GM11168 (cell line): ENCODE data around the gene CIB4.
"Not testable (repeated sequence)": the region's sequence is repeated elsewhere in the genome, so short reads cannot be mapped to it uniquely, and the experiment has no call there.

Experiments used
- in situ Hi-C: fragments of 300-500 bp; cut with MboI; formaldehyde crosslinking; loops from one replicate; pipeline ENCODE4 v1.12.0; 2022; ENCODE audit warnings: low sequenced_read_pairs; ENCODE audit not compliant: unreplicated experiment

Gene CIB4

DNA sequence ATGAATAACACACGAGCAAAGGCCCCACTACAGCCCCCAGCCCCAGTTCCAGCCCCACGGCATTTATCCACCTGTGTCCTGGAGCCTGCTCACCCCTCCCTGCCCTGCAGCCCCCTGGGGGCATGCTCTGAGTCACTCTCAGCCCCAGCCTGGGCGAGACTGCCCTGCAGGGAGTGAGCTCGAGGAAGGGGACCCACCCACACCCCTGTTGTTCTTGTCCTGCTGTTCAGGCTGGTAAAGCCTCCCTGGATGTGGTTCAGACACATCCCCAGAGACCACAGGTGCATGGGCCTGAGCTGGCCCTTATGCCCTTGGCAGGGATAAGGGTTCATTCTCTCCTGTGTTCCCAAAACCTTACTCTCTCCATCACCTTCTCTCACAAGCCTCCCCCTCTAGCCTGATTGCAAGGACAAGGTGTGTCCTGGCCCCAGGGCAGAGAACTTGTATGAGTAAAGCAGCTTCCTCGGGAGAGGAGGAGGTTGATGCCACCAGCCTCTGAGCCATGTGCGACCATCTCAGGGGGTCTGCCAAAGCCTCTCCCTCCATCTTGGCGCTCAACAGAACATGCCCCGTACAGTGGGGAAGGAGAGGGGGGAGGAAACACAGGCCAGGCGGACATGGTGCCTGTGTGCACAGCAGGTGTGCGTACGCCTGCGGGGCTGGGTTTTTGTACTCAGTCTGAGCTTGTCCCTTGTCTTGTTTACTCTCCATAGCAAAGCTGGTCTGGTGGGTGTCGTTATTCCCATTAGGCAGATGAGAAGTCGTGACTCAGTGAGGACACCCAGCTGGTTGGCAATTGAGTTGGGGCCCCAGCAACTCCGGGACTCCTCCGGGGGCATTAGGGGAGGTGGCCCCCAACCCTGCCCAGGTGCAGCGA is 64.4 kb downstream of the CIB4 start:
- in situ Hi-C loops, result no loop called here

- in situ Hi-C loops, result no loop called here
Measured at GRCh38 chr2:26575836-26576564, 65.2 kb downstream of the CIB4 start.

- in situ Hi-C loops, result no loop called here
Measured at GRCh38 chr2:26574900-26575560, 66.1 kb downstream of the CIB4 start.

GRCh38 chr2:26574066-26574899 is 66.9 kb downstream of the CIB4 start:
- in situ Hi-C loops, result no loop called here

DNA sequence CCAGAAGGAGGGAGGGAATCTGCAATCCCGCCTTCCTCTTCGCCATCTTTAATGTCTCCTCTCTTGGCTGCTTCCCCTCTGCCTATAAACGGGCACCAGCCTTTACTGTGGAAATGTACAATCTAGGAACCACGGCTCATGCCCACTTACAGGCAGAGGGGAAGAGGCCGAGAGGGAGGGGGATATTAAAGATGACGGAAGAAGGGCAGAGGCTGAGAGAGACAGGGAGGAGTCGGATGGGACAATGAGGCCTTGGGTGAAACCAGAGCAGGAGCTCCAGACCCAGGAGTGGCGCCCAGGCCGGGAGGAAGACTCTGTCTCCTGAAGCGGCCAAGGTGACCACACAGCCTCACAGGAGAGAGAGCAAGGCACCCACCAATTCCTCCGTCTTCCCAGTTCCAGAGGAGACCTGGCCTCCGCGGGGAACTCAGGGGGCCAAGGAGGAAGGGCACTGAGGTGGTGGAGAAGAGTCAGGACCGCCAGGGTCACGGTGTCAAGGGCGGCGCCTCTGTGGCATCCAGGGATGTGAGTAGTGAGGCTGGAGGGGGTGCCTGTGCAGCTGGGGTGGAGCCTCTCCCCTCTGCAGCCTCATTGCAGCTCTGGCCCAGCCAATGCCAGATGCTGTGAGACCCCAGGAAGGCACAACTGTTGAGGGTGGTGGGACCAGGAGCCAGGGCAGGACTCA is 67.8 kb downstream of the CIB4 start:
- in situ Hi-C loops, result no loop called here

GRCh38 chr2:26572591-26572990 is 68.6 kb downstream of the CIB4 start:
- in situ Hi-C loops, result no loop called here

DNA sequence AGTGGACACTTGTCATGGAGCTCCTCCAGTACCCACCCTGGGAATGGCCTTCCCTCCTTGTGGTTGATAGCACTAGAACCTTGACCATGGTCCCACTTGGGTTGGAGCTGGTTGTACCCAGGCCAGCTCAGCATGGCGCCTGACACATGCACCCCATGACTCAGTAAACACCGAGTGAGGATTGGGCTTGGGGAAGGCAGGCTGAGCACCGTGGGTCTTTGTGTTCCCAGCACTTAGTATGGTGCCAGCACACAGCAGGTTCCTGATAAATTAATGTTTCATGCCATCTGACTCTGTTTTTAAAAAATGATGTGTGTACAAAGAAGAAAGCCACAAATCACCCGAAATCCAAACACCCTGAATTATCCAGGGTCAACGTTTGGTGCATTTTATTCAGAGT is 69.8 kb downstream of the CIB4 start:
- in situ Hi-C loops, result no loop called here

- in situ Hi-C loops, result no loop called here
Measured at GRCh38 chr2:26570083-26570430, 71.1 kb downstream of the CIB4 start.

DNA sequence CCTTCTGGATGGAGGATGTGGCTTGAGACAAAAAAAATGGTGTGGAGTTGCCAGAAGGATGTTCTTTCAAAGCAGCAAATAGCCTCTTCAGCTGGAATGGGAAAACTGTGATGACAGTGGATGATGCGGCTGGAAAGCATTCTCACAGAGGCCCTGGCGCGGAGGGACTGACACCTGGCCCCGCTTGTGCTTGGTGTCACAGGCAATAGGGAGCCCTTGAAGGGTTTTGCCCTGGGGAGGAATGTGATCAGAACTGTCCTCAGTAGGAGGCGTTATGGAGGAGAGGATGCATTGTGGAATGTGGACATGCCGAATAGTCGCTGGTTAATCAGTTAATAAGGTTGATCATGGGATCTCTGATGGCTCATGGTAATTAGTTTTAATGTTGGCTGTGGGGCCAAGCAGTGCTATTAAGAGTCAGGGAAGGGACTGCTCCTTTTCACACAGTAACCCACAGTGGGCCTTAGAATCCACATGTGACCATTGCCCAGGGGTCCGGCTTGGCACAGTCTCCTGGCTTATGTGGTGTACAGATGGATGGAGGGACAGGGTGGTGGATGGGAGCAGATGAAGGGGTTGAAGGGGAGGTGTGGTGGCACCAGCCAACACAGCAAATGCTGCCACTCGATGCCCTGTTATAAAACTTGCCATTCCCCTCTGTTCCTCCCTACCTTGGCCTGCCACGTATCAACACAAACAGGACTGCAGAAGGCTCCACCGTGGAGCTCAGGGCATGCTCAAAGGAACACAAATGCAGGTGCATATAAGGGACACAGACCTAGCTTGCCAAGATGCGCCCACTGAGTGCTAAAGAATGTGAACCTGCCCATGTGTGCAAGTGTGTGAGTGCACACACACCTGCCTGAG is 71.7 kb downstream of the CIB4 start:
- in situ Hi-C loops, result no loop called here

DNA sequence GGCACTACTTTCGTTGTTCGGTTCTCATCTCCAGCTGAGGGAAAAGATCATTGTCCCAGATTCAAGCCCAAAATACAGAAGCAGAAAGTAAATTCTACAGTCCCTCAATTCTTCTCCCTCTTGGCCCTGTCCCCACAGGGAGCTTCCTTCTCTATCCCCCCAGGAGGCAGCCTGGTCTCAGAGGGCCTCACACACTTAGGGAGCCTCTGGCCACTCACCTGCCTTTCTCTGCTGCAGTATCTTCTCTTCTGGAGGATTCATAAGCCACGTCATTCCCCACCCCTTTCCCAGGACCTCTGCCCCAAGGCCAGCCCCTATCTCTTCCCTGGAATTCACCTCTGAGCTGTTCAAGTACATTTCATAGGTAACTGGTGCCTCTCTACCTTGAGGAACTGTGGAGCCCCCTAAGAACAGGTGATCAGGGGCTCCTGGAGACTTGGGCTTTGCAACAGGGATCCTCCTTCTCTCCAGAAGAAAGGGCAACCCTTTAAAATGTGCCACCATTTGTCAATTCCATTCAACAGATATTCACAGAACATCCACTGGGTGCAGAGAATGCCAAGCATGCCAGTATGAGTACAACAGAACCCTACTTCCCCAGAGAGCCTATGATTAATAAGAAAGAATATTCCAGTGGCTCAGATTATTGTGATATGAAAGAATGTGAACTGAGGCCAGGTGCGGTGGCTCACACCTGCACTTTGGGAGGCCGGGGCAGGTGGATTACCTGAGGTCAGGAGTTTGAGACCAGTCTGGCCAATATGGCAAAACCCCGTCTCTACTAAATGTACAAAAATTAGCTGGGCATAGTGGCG is 72.9 kb downstream of the CIB4 start:
- in situ Hi-C loops, result no loop called here

DNA sequence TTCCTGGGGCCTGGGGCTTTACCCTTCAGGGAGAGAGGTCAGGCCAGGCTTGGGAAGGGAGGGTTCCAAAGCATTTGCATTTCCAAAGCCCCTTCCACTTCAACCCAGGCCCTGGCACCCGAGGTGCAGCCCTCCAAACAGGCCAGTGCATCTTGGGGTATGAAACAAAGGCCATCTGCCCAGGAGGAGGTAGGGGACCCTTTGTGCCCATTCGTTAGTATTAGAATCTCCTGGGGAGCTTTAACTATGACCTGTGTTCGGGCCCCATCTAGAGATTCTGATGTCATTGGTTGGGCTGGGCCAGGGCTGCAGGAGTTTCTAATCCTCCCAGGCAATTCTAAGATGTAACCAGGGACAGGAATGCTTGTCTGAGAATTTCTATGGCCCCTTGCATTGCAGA is 73.6 kb downstream of the CIB4 start:
- in situ Hi-C loops, result no loop called here

GRCh38 chr2:26566731-26567130 is 74.4 kb downstream of the CIB4 start:
- in situ Hi-C loops, result not testable (repeated sequence)

DNA sequence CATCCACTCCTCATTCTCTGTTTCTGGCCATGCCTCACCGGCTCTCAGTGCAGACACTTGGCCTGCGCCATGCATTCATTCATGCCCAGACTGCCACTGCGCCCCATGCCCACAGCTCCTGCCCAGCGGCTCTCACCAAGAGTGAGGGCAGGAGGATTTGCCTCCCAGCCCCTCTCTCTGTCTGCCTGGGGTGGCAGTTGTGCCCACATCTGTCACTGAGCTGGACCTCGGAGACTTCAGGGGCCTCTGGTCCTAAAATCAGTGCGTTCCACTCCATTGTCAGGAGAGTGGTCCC is 75.1 kb downstream of the CIB4 start:
- in situ Hi-C loops, result no loop called here

DNA sequence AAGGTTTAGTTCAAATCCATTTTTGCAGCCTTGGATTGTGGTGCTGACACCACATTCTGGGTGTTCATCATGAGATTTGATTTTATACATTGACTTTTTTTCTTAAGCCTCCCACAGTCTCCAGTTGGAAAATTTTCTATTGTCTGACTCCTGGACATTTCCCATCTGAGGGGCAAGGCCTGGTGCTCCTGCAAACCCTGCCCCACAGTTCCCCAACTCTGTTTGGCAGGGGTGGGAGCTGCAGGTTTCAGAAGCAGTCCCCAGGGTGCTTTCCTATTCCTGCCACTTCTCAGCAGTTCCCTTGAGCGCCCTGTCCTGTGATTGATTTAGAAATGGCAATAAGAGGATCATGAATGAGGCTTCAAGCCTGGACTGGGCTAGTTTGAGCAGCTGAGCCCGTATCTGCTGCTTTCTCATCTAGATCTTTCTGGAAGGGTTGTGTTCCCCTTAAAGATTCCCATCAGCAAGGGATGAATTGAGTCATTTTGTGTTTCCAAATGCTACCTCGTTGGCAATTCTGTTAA is 77.0 kb downstream of the CIB4 start:
- in situ Hi-C loops, result no loop called here

DNA sequence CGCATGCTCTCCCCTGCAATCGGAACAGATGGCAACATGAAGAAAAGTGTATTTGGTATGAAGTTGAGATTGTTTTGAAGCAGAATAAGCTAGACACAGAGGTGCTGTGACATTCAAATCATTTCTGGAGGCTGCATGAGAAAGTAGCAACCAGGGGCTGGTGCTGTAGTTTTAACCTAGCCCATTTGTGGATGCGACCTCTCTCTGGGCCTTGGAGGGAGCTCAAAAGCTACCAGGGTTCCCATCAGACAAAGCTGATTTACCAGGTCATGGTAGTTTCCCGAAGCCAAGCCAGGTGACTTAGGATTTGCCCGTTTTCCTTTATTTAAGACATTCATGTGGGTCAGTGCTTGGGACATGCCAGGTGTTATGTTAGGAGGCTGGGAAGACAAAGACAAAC is 77.5 kb downstream of the CIB4 start:
- in situ Hi-C loops, result no loop called here

DNA sequence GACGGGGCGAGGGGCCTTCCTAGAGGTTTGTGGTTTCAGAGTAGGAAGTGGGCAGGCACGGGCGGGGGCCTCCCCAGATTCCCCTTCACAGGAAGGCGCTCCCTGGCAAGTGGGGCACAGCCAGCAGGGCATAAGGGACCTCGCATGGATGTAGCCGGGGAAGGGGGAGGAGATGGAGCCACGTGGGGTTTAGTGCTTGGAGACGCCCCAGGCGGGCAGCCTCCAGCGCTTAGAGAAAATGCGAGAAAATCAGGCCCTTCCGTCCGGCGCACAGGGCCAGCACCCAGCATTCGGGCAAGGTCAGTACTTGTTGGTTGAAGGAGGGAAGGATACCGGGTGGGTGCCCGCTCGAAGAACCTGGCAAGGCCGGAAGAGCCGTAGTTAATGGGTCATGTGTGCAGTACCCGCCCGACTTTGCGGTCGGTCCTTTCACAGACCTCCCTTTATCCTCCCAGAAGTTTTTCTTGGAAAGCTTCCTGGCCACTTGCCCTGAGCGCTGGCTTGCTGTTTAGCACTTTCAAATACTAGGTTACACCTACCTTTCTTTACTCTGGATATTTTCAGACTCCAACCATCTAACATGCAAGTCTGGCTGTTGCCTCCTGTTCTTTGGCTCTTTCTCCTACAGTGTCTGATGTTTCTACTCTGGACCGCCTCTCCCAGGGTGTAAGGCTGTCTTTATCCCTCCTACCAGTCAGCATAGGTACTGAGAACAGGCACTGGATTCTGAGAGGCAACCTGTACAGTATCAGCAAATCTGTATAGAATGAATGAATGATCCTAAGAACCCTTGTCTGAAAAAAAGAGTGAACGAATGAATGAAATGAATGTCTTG is 78.1 kb downstream of the CIB4 start:
- in situ Hi-C loops, result no loop called here
